ENCODE data around the gene DDX27.

DNA sequence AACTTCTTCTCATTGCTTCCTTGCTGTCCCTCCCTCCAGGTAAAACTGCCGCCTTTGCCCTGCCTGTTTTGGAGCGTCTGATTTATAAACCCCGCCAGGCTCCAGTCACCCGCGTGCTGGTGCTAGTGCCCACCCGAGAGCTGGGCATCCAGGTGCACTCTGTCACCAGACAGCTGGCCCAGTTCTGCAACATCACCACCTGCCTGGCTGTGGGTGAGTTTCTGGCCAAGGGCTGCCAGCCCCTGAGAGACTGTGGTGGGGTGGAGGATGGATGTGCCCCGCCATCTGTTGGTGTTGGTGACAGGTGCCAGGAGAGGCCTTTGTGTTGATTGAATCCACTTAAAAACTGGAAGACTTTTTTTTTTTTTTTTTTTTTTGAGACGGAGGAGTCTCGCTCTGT, 9.5 kb downstream of the DDX27 start:
- TF ChIP-seq, protein P1, sequence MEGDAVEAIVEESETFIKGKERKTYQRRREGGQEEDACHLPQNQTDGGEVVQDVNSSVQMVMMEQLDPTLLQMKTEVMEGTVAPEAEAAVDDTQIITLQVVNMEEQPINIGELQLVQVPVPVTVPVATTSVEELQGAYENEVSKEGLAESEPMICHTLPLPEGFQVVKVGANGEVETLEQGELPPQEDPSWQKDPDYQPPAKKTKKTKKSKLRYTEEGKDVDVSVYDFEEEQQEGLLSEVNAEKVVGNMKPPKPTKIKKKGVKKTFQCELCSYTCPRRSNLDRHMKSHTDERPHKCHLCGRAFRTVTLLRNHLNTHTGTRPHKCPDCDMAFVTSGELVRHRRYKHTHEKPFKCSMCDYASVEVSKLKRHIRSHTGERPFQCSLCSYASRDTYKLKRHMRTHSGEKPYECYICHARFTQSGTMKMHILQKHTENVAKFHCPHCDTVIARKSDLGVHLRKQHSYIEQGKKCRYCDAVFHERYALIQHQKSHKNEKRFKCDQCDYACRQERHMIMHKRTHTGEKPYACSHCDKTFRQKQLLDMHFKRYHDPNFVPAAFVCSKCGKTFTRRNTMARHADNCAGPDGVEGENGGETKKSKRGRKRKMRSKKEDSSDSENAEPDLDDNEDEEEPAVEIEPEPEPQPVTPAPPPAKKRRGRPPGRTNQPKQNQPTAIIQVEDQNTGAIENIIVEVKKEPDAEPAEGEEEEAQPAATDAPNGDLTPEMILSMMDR (IDR thresholded peaks at IDR 0.05) = no peak
- TF ChIP-seq POLR2A (IDR thresholded peaks at IDR 0.05) = no peak

All from esophagus squamous epithelium (tissue), 4 donors.